ENCODE results near the gene EIF2AK2. TPM values are rescaled to one million over a fixed set of nuclear protein-coding genes. Genes with fewer than 3 reads are reported as not detected.

Gene EIF2AK2
- total and polyA plus RNA-seq, 2 experiments from 2014 or later = 33.8 to 35.5 TPM

DNA sequence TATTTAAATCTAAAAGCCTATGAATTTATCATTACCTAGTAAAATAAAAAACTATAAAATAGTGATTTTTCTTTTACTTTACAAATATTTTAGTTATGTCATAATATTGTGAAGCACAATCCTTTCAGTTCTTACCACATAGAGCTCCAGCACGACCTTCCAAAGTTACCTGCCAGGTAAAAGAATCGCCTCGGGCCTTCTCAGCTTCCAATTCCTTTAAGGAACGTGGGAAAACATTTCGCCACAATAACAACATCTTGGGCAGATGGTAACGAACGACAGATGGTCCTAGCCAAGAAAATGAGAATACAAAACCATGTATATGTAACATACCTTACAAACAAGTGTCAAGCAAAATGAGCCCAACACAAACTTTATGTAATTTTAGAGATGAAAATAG is 96.3 kb downstream of the EIF2AK2 start (continued):
- no peak for TF ChIP-seq CTCF (conservative IDR thresholded peaks at IDR 0.05; ENCODE audit: low read depth in 2 of 2)
- no peak for TF ChIP-seq REST (IDR thresholded peaks at IDR 0.05; ENCODE audit: unreplicated experiment)

DNA sequence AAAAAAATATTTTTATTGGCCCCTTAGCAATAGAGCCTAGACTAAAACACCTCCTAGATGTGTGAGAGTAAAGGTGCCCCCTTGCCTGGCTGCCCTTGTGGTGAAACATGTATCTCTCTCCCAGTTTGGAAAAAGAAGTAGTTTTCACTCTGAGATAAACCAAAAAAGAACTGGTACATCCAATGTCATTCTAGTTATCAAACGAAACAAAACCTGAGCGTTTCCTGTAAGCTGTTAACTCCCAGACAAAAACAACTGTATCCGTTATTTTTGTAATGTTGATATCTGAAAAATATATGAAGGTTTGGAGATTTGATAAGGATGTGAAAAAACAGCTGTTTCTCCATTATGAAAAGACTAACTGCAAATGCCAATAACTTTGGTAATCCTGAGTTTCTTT is 96.9 kb downstream of the EIF2AK2 start:
- Mint-ChIP-seq H3K27me3 (ENCODE audit: insufficient read depth, low read depth, poor library complexity) (no peaks in the 10 kb centered on the region), H3K9me3 (no peaks in the 10 kb centered on the region), H3K4me1 (no peaks in the 10 kb centered on the region), H3K4me3 (no peak overlapping the region), H3K36me3 (ENCODE audit: low read depth) (peaks cover 3% of the 10 kb centered on the region; the same call in 2 of the 3 replicates), H3K27ac (no peak overlapping the region)
- no peak overlapping the region for H3K4me3 ChIP-seq
- H2AFZ ChIP-seq = no peak overlapping the region
- H3K9me2 ChIP-seq (ENCODE audit: insufficient read depth) = no peaks in the 10 kb centered on the region
- H4K20me1 ChIP-seq (replicated peaks; ENCODE audit: insufficient read depth) = no peaks in the 10 kb centered on the region
- H3K36me3 ChIP-seq (ENCODE audit: insufficient read depth) = peaks cover 5% of the 10 kb centered on the region; the same call in 1 of the 2 replicates
- H3K4me1 ChIP-seq (ENCODE audit: insufficient read depth) = no peaks in the 10 kb centered on the region
- H3K27me3 ChIP-seq (ENCODE audit: insufficient read depth) = no peaks in the 10 kb centered on the region
- no peak for TF ChIP-seq NANOG (IDR thresholded peaks at IDR 0.05; ENCODE audit: borderline replicate concordance)
- no peak for TF ChIP-seq ETS1 (IDR thresholded peaks at IDR 0.05)
- no peak for TF ChIP-seq EZH2 (IDR thresholded peaks at IDR 0.05; ENCODE audit: low read depth, unreplicated experiment)
- H3F3A ChIP-seq (replicated peaks; ENCODE audit: low read depth) = no peaks in the 10 kb centered on the region
- DNase-seq (ENCODE audit: low spot score) (no peak), ATAC-seq (no peak)
- H3K79me2 ChIP-seq (replicated peaks; ENCODE audit: insufficient read depth) = no peaks in the 10 kb centered on the region
- no peak overlapping the region for H3K27ac ChIP-seq (ENCODE audit: low read depth)
- no peak overlapping the region for H3K4me2 ChIP-seq

GRCh38 chr2:37052600-37053332 is 104.0 kb downstream of the EIF2AK2 start:
- no peak for ATAC-seq
- TF ChIP-seq STAT1 (IDR thresholded peaks at IDR 0.05; ENCODE audit: unreplicated experiment) = no peak
- no peak for TF ChIP-seq REST (IDR thresholded peaks at IDR 0.05; ENCODE audit: unreplicated experiment)
- no peak for TF ChIP-seq CREB1 (CRISPR knock-in tag; IDR thresholded peaks at IDR 0.05; ENCODE audit: low read depth)
- no peak for TF ChIP-seq JUNB (IDR thresholded peaks at IDR 0.05; ENCODE audit: unreplicated experiment)
- no peak for TF ChIP-seq NANOG (IDR thresholded peaks at IDR 0.05; ENCODE audit: borderline replicate concordance)
- no peak for TF ChIP-seq CTCF (conservative IDR thresholded peaks at IDR 0.05; ENCODE audit: low read depth in 2 of 2)

More at GRCh38 chr2:37052600-37053332, 104.0 kb downstream of the EIF2AK2 start:
- Mint-ChIP-seq H3K9me3 (no peaks in the 10 kb centered on the region), H3K27me3 (ENCODE audit: insufficient read depth, low read depth, poor library complexity) (no peaks in the 10 kb centered on the region), H3K36me3 (ENCODE audit: low read depth) (no peaks in the 10 kb centered on the region; the same call in 2 of the 3 replicates), H3K4me1 (no peaks in the 10 kb centered on the region), H3K27ac (no peak overlapping the region), H3K4me3 (no peak overlapping the region)
- Histone ChIP-seq H3K4me2 (no peak overlapping the region), H3K27ac (ENCODE audit: low read depth) (no peak overlapping the region), H3F3A (replicated peaks; ENCODE audit: low read depth) (no peaks in the 10 kb centered on the region), H3K79me2 (replicated peaks; ENCODE audit: insufficient read depth) (no peaks in the 10 kb centered on the region), H3K9me2 (ENCODE audit: insufficient read depth) (no peaks in the 10 kb centered on the region), H3K4me3 (no peak overlapping the region), H3K27me3 (ENCODE audit: insufficient read depth) (no peaks in the 10 kb centered on the region), H2AFZ (no peak overlapping the region), H4K20me1 (replicated peaks; ENCODE audit: insufficient read depth) (no peaks in the 10 kb centered on the region), H3K4me1 (ENCODE audit: insufficient read depth) (no peaks in the 10 kb centered on the region), H3K36me3 (ENCODE audit: insufficient read depth) (peaks cover 8% of the 10 kb centered on the region; the same call in 1 of the 2 replicates)
- no peak for DNase-seq (ENCODE audit: low spot score)
